GM12878 (cell line): ENCODE data around the gene GGCX. TPM values are rescaled to one million over a fixed set of nuclear protein-coding genes. Genes with fewer than 3 reads are reported as not detected.

Source experiments
- ATAC-seq: fragments of 200-7000 bp; cut with Tn5 transposase; 3 replicates; pipeline ENCODE4 v1.9.1; 2020; ENCODE audit warnings: mild to moderate bottlenecking, moderate library complexity
- BruUV-seq: library from RNA; stranded (reverse); fragments of 400-500 nt; replicated peaks from 2 replicates; lab custom pipeline; 2021; lab: Mats Ljungman, UMichigan
- CTCF ChIA-PET: fragments of 300-600 bp; sonication (Branson Sonifier 250); formaldehyde crosslinking; extraction: SDS; loops from one replicate; lab custom pipeline; 2021; ENCODE audit warnings: inconsistent platforms; lab: Yijun Ruan, JAX
- POLR2A ChIA-PET: fragments of 350-600 bp; formaldehyde crosslinking; extraction: SDS; loops from one replicate; lab custom pipeline; 2021; ENCODE audit warnings: inconsistent platforms; lab: Charles Lee
- RAD21 ChIA-PET: fragments of 300-600 bp; sonication (Branson Sonifier 250); formaldehyde crosslinking; loops from one replicate; lab custom pipeline; 2023; ENCODE audit warnings: antibody characterized with exemption; ENCODE audit not compliant: unreplicated experiment; lab: Charles Lee
- SMC1A ChIA-PET: fragments of 300-600 bp; sonication (Branson Sonifier 250); formaldehyde crosslinking; loops from one replicate; lab custom pipeline; 2023; ENCODE audit not compliant: unreplicated experiment, uncharacterized antibody; lab: Charles Lee
- DNase-seq: peaks from one replicate; pipeline ENCODE4 v3.0.0-alpha.2; 2011; ENCODE audit warnings: low read depth, low spot score
- FAIRE-seq: peaks from 3 replicates; lab custom pipeline; 2011; peaks lifted over from hg19 to GRCh38; lab: Jason Lieb, UNC
- H2AFZ ChIP-seq: 2 replicates; pipeline ENCODE4 v1.6.0; 2011; ENCODE audit warnings: low read depth, low read length, control low read depth; ENCODE audit not compliant: control insufficient read depth
- H3K27ac ChIP-seq: 2 replicates; pipeline ENCODE4 v1.5.1; 2011; ENCODE audit warnings: control low read depth; ENCODE audit not compliant: control insufficient read depth, insufficient read depth
- H3K27me3 ChIP-seq, 2 experiments: replicated peaks in 1 of 2; 2 replicates each; pipeline versions ENCODE4 v1.6.0 to v1.6.1; 2011; ENCODE audit warnings: low read length in 1 of 2; ENCODE audit not compliant: control insufficient read depth in 2 of 2, insufficient read depth in 2 of 2
- H3K36me3 ChIP-seq, 2 experiments: 2 replicates each; pipeline ENCODE4 v1.5.1; 2011; ENCODE audit warnings: low read length in 1 of 2; ENCODE audit not compliant: control insufficient read depth in 2 of 2, insufficient read depth in 2 of 2
- H3K4me1 ChIP-seq: 2 replicates; pipeline ENCODE4 v1.6.1; 2011; ENCODE audit warnings: mild to moderate bottlenecking, low read length, moderate library complexity, mixed read lengths; ENCODE audit not compliant: control insufficient read depth, insufficient read depth
- H3K4me2 ChIP-seq: 2 replicates; pipeline ENCODE4 v1.6.0; 2011; ENCODE audit warnings: control low read depth; ENCODE audit not compliant: control insufficient read depth, insufficient read depth
- H3K4me3 ChIP-seq: fragments of 200-600 bp; sonication (generic); 2 replicates; pipeline ENCODE4 v1.5.1; 2016
- H3K79me2 ChIP-seq: 2 replicates; pipeline ENCODE4 v1.6.0; 2011; ENCODE audit warnings: low read length; ENCODE audit not compliant: control insufficient read depth, insufficient read depth
- H3K9ac ChIP-seq: 2 replicates; pipeline ENCODE4 v1.8.0; 2011; ENCODE audit warnings: low read length, control low read depth, mixed read lengths; ENCODE audit not compliant: control insufficient read depth, insufficient read depth
- H3K9me3 ChIP-seq: replicated peaks from 3 replicates; pipeline ENCODE4 v1.5.1; 2011; ENCODE audit warnings: mild to moderate bottlenecking, low read length; ENCODE audit not compliant: control insufficient read depth, insufficient read depth
- H4K20me1 ChIP-seq: 2 replicates; pipeline ENCODE4 v1.6.0; 2011; ENCODE audit not compliant: control insufficient read depth, insufficient read depth
- BACH1 ChIP-seq: fragments of 450-650 bp; IDR thresholded peaks from 2 replicates; pipeline ENCODE4 v1.6.1; 2017; ENCODE audit warnings: mild to moderate bottlenecking, borderline replicate concordance
- BCL11A ChIP-seq: IDR thresholded peaks from 2 replicates; pipeline ENCODE4 v1.6.1; 2011; ENCODE audit warnings: low read depth, low read length
- BRCA1 ChIP-seq: IDR thresholded peaks from 2 replicates; pipeline ENCODE4 v1.6.1; 2011; ENCODE audit warnings: low read depth, low read length, improper control_type of control experiment
- CTCF ChIP-seq, 3 experiments: IDR thresholded peaks in 2 of 3; conservative IDR thresholded peaks in 1 of 3; 2 replicates each; pipeline ENCODE4 v1.5.1; 2011; ENCODE audit warnings: low read depth in 3 of 3, low read length in 3 of 3, mild to moderate bottlenecking in 3 of 3, control low read depth in 2 of 3, moderate library complexity in 2 of 3, inconsistent platforms in 1 of 3, mixed read lengths in 1 of 3; ENCODE audit not compliant: control insufficient read depth in 2 of 3, insufficient read depth in 1 of 3; ENCODE audit errors: extremely low read depth in 1 of 3
- E4F1 ChIP-seq: fragments of 450-650 bp; IDR thresholded peaks from 2 replicates; pipeline ENCODE4 v1.6.1; 2018; ENCODE audit warnings: borderline replicate concordance, mild to moderate bottlenecking; ENCODE audit not compliant: partially characterized antibody
- ETV6 ChIP-seq, 2 experiments: fragments of 450-650 bp in 1 of 2; IDR thresholded peaks in 1 of 2; conservative IDR thresholded peaks in 1 of 2; 2 replicates each; pipeline ENCODE4 v1.6.1; 2014; ENCODE audit warnings: antibody characterized with exemption in 1 of 2, borderline replicate concordance in 1 of 2, low read depth in 1 of 2, mild to moderate bottlenecking in 1 of 2, moderate library complexity in 1 of 2
- FOS ChIP-seq: IDR thresholded peaks from 3 replicates; pipeline ENCODE4 v1.6.1; 2011; ENCODE audit warnings: borderline replicate concordance; ENCODE audit not compliant: insufficient read length; ENCODE audit errors: extremely low read depth
- IKZF1 ChIP-seq: fragments of 450-650 bp; conservative IDR thresholded peaks from 2 replicates; pipeline ENCODE4 v1.6.1; 2017; ENCODE audit warnings: antibody characterized with exemption, mild to moderate bottlenecking
- IKZF2 ChIP-seq, 2 experiments: fragments of 450-650 bp; IDR thresholded peaks; 2 replicates each; pipeline ENCODE4 v1.6.1; 2017; ENCODE audit warnings: mild to moderate bottlenecking in 2 of 2, moderate library complexity in 2 of 2
- KAT2A ChIP-seq: conservative IDR thresholded peaks from 2 replicates; pipeline ENCODE4 v1.6.1; 2011; ENCODE audit warnings: low read depth, low read length; ENCODE audit not compliant: control insufficient read depth
- MAX ChIP-seq: IDR thresholded peaks from 2 replicates; pipeline ENCODE4 v1.6.1; 2012; ENCODE audit warnings: low read depth, low read length, improper control_type of control experiment
- NR2C1 ChIP-seq: fragments of 450-650 bp; IDR thresholded peaks from 2 replicates; pipeline ENCODE4 v1.6.1; 2017; ENCODE audit warnings: antibody characterized with exemption, mild to moderate bottlenecking, moderate library complexity
- NR2F1 ChIP-seq: fragments of 450-650 bp; conservative IDR thresholded peaks from 2 replicates; pipeline ENCODE4 v1.6.1; 2017; ENCODE audit warnings: mild to moderate bottlenecking
- NRF1 ChIP-seq: conservative IDR thresholded peaks from 2 replicates; pipeline ENCODE4 v1.6.1; 2011; ENCODE audit warnings: mild to moderate bottlenecking, low read depth, low read length, improper control_type of control experiment
- PKNOX1 ChIP-seq: fragments of 450-650 bp; IDR thresholded peaks from 2 replicates; pipeline ENCODE4 v1.6.1; 2016; ENCODE audit warnings: mild to moderate bottlenecking
- RAD21 ChIP-seq: IDR thresholded peaks from 2 replicates; pipeline ENCODE4 v1.6.1; 2011; ENCODE audit warnings: mild to moderate bottlenecking, low read depth, low read length, moderate library complexity; ENCODE audit not compliant: insufficient read depth
- SMC3 ChIP-seq: IDR thresholded peaks from 2 replicates; pipeline ENCODE4 v1.6.1; 2011; ENCODE audit warnings: low read length, improper control_type of control experiment, borderline replicate concordance
- ZNF274 ChIP-seq: IDR thresholded peaks from one replicate; pipeline ENCODE4 v1.8.0; 2011; ENCODE audit not compliant: insufficient read length, insufficient read depth
- WGBS: methylation state at CpG from one replicate; pipeline ENCODE4 v1.1.6; 2016; ENCODE audit warnings: low lambda C conversion rate; ENCODE audit not compliant: insufficient replicate concordance, insufficient coverage; ENCODE audit errors: missing lambda C conversion rate; 5-methylcytosine and 5-hydroxymethylcytosine counted together
- in situ Hi-C: fragments of 300-500 bp; cut with MboI; formaldehyde crosslinking; loops from 9 replicates; pipeline ENCODE4 v1.14.3; 2018; ENCODE audit warnings: mixed read lengths
- intact Hi-C: fragments of 100-400 bp; cut with micrococcal nuclease; formaldehyde crosslinking; loops from one replicate; pipeline ENCODE4 v1.14.2; 2022; ENCODE audit not compliant: unreplicated experiment
- polyA plus RNA-seq, 11 experiments: library from polyadenylated mRNA; depleted of rRNA in 4 of 11; unstranded in 6 of 11; stranded (reverse) in 5 of 11; fragments of >200 nt; fragmentation: Nextera tagmentation in 4 of 11; fragmentation: Illumina TruSeq in 1 of 11; extraction: Ambion mirVana in 4 of 11; extraction: Trizol in 1 of 11; gene quantifications; 1 replicate in 1 of 11; 2 replicates in 10 of 11; pipeline versions ENCODE4 v1.2.1 to v1.2.3, GENCODE V29; 2011 to 2016; ENCODE audit warnings: inconsistent platforms in 2 of 11, missing spikeins in 2 of 11, low read depth in 1 of 11
- total RNA-seq, 4 experiments: library from RNA; depleted of rRNA in 3 of 4; stranded (reverse); fragments of >200 nt in 3 of 4; fragmentation: Illumina TruSeq in 1 of 4; extraction: Trizol in 1 of 4; gene quantifications; 2 replicates each; pipeline versions ENCODE4 v1.2.1 to v1.2.3, GENCODE V29; 2013 to 2021

Gene GGCX
- total and polyA plus RNA-seq, 10 of the 15 experiments (the other 5 are each of a cell fraction or from before 2014, with no cell fraction given), result 18.1 to 52.7 (median 25.0) TPM

GRCh38 chr2:85514323-85514722 lies 47.0 kb downstream of the GGCX start:
- Histone ChIP-seq H3K4me1 (no peaks in the 10 kb centered on the region), H3K9me3 (no peaks in the 10 kb centered on the region), H3K27ac (no peak overlapping the region), H2AFZ (no peak overlapping the region), H4K20me1 (no peaks in the 10 kb centered on the region), H3K27me3 (no peaks in the 10 kb centered on the region), H3K79me2 (no peaks in the 10 kb centered on the region), H3K9ac (no peak overlapping the region), H3K4me2 (no peak overlapping the region), H3K36me3 (no peaks in the 10 kb centered on the region), H3K4me3 (no peak overlapping the region)
- ChIA-PET POLR2A (interaction anchor here (0.6 kb wide), 1 partner anchor 19 kb away, joined by 3 read pairs; no protein-coding TSS in a partner anchor), RAD21 (interaction anchor here (0.8 kb wide), 1 partner anchor 42 kb away, joined by 3 read pairs; no protein-coding TSS in a partner anchor), SMC1A (no interaction called here), CTCF (no interaction called here)
- DNase-seq, result no peak
- no peak for ATAC-seq
- BruUV-seq, result no TSS peak
- WGBS, result 66% methylated on average over 6 of the region's 6 CpGs
- in situ Hi-C loops, result no loop called here
- intact Hi-C loops, result no loop called here
- no peak for FAIRE-seq
- TF ChIP-seq NR2C1, result no peak
- TF ChIP-seq KAT2A, result no peak
- TF ChIP-seq CTCF (IDR thresholded peaks at IDR 0.05 in 2 of 3, conservative IDR thresholded peaks at IDR 0.05 in 1 of 3; ENCODE audit: control insufficient read depth in 2 of 3, extremely low read depth in 1 of 3, insufficient read depth in 1 of 3, low read depth in 3 of 3, low read length in 3 of 3), result no peak
- TF ChIP-seq NRF1, result no peak
- no peak for TF ChIP-seq BRCA1
- TF ChIP-seq PKNOX1, result no peak
- TF ChIP-seq SMC3, result no peak
- TF ChIP-seq MAX, result no peak
- no peak for TF ChIP-seq RAD21
- no peak for TF ChIP-seq BACH1
- TF ChIP-seq E4F1, result no peak
- no peak for TF ChIP-seq NR2F1
- no peak for TF ChIP-seq ETV6 (conservative IDR thresholded peaks at IDR 0.05 in 1 of 2, IDR thresholded peaks at IDR 0.05 in 1 of 2; ENCODE audit: borderline replicate concordance in 1 of 2, low read depth in 1 of 2)
- TF ChIP-seq ZNF274, result no peak
- TF ChIP-seq IKZF2 (IDR thresholded peaks at IDR 0.05), result no peak
- TF ChIP-seq IKZF1, result no peak
- TF ChIP-seq FOS, result no peak
- no peak for TF ChIP-seq BCL11A
